Keratinocyte (primary cell): ENCODE results near the gene PI4KA. TPM values are rescaled to one million over a fixed set of nuclear protein-coding genes. Genes with fewer than 3 reads are reported as not detected.

Experiments used
- DNase-seq: peaks from one replicate; pipeline ENCODE4 v3.0.0-alpha.2; 2011; ENCODE audit warnings: low read depth, missing footprints, low spot score
- FAIRE-seq: peaks from 2 replicates; lab custom pipeline; 2011; peaks lifted over from hg19 to GRCh38; lab: Jason Lieb, UNC
- H2AFZ ChIP-seq: 2 replicates; pipeline ENCODE4 v1.6.0; 2012; ENCODE audit warnings: low read length, control low read depth, inconsistent platforms; ENCODE audit not compliant: control insufficient read depth
- H3K27ac ChIP-seq: 2 replicates; pipeline ENCODE4 v1.5.1; 2011; ENCODE audit warnings: low read length; ENCODE audit not compliant: control insufficient read depth, insufficient read depth
- H3K27me3 ChIP-seq: 3 replicates; pipeline ENCODE4 v1.6.0; 2011; ENCODE audit warnings: low read length; ENCODE audit not compliant: control insufficient read depth, insufficient read depth; ENCODE audit errors: extremely low read depth
- H3K36me3 ChIP-seq, 2 experiments: 2 replicates in 1 of 2; 3 replicates in 1 of 2; pipeline ENCODE4 v1.5.1; 2011; ENCODE audit warnings: low read length in 2 of 2, mild to moderate bottlenecking in 1 of 2; ENCODE audit not compliant: control insufficient read depth in 2 of 2, insufficient read depth in 2 of 2; ENCODE audit errors: extremely low read depth in 1 of 2
- H3K4me1 ChIP-seq: 3 replicates; pipeline ENCODE4 v1.5.1; 2011; ENCODE audit warnings: low read length; ENCODE audit not compliant: control insufficient read depth, insufficient read depth; ENCODE audit errors: extremely low read depth
- H3K4me2 ChIP-seq: 3 replicates; pipeline ENCODE4 v1.6.0; 2011; ENCODE audit warnings: low read depth, low read length; ENCODE audit not compliant: control insufficient read depth, insufficient read depth; ENCODE audit errors: extremely low read depth
- H3K4me3 ChIP-seq, 3 experiments: fragments of 200-600 bp in 1 of 3; sonication (generic) in 1 of 3; 2 replicates in 2 of 3; 3 replicates in 1 of 3; pipeline ENCODE4 v1.5.1; 2011 to 2016; ENCODE audit warnings: low read length in 3 of 3, mild to moderate bottlenecking in 3 of 3, control low read depth in 2 of 3, inconsistent platforms in 1 of 3, low read depth in 1 of 3, mixed read lengths in 1 of 3, mixed run types in 1 of 3, moderate library complexity in 1 of 3; ENCODE audit not compliant: control insufficient read depth in 2 of 3, insufficient read depth in 2 of 3; ENCODE audit errors: extremely low read depth in 1 of 3
- H3K79me2 ChIP-seq: 2 replicates; pipeline ENCODE4 v1.6.0; 2012; ENCODE audit warnings: low read length; ENCODE audit not compliant: control insufficient read depth, insufficient read depth
- H3K9ac ChIP-seq: 3 replicates; pipeline ENCODE4 v1.6.0; 2011; ENCODE audit warnings: low read length; ENCODE audit not compliant: control insufficient read depth, insufficient read depth; ENCODE audit errors: extremely low read depth
- H3K9me1 ChIP-seq: 3 replicates; pipeline ENCODE4 v1.6.0; 2011; ENCODE audit warnings: low read length; ENCODE audit not compliant: control insufficient read depth, insufficient read depth; ENCODE audit errors: extremely low read depth
- H3K9me3 ChIP-seq: 2 replicates; pipeline ENCODE4 v1.5.1; 2012; ENCODE audit warnings: low read depth, low read length; ENCODE audit not compliant: control insufficient read depth
- H4K20me1 ChIP-seq: 3 replicates; pipeline ENCODE4 v1.6.0; 2011; ENCODE audit warnings: low read length; ENCODE audit not compliant: control insufficient read depth, insufficient read depth; ENCODE audit errors: extremely low read depth
- CTCF ChIP-seq, 3 experiments: IDR thresholded peaks in 1 of 3; conservative IDR thresholded peaks in 1 of 3; optimal IDR thresholded peaks in 1 of 3; 2 replicates in 2 of 3; 3 replicates in 1 of 3; pipeline versions ENCODE3 to v1.5.1; 2011; ENCODE audit warnings: low read length in 3 of 3, mild to moderate bottlenecking in 3 of 3, moderate library complexity in 2 of 3, control low read depth in 1 of 3, inconsistent platforms in 1 of 3; ENCODE audit not compliant: insufficient read depth in 2 of 3; ENCODE audit errors: extremely low read depth in 1 of 3
- EZH2 ChIP-seq: IDR thresholded peaks from one replicate; pipeline ENCODE4 v1.6.1; 2012; ENCODE audit warnings: inconsistent platforms, mild to moderate bottlenecking, low read length, moderate library complexity
- dilution Hi-C: fragments of 300-500 bp; cut with MboI; formaldehyde crosslinking; loops from one replicate; pipeline ENCODE4 v1.7.0; 2020; ENCODE audit warnings: low sequenced_read_pairs; ENCODE audit not compliant: extremely low pct_ligation_motif_present
- polyA plus RNA-seq, 5 experiments: library from polyadenylated mRNA; depleted of rRNA in 3 of 5; stranded (reverse) in 3 of 5; stranded (forward) in 1 of 5; unstranded in 1 of 5; fragments of >200 nt; gene quantifications; 1 replicate in 1 of 5; 2 replicates in 3 of 5; 3 replicates in 1 of 5; pipeline versions ENCODE4 v1.2.1 to v1.2.3, GENCODE V29; 2011 to 2012; ENCODE audit warnings: missing spikeins in 2 of 5, low read depth in 1 of 5, low replicate concordance in 1 of 5

PI4KA gene
- polyA plus RNA-seq, 1 donor (not counting 4 experiments of a cell fraction or from before 2014, with no cell fraction given), result 13.6 TPM

GRCh38 chr22:20765938-20766337, 92.7 kb downstream of the PI4KA start:
- Histone ChIP-seq H3K4me2 (no peak overlapping the region), H3K27ac (no peak overlapping the region), H3K9me1 (no peaks in the 10 kb centered on the region), H3K4me3 (no peak overlapping the region), H3K9me3 (no peaks in the 10 kb centered on the region), H2AFZ (no peak overlapping the region), H3K9ac (no peak overlapping the region), H3K27me3 (no peaks in the 10 kb centered on the region), H3K36me3 (peaks cover 11 to 15% of the 10 kb centered on the region in 2 experiments), H3K79me2 (no peaks in the 10 kb centered on the region), H3K4me1 (no peaks in the 10 kb centered on the region), H4K20me1 (no peaks in the 10 kb centered on the region)
- no peak for FAIRE-seq
- no peak for TF ChIP-seq EZH2
- no peak for TF ChIP-seq CTCF (optimal IDR thresholded peaks at IDR 0.05 in 1 of 3, IDR thresholded peaks at IDR 0.05 in 1 of 3, conservative IDR thresholded peaks at IDR 0.05 in 1 of 3; ENCODE audit: extremely low read depth in 1 of 3, insufficient read depth in 2 of 3, low read length in 3 of 3)
- dilution Hi-C loops, result no loop called here
- DNase-seq, result no peak

DNA sequence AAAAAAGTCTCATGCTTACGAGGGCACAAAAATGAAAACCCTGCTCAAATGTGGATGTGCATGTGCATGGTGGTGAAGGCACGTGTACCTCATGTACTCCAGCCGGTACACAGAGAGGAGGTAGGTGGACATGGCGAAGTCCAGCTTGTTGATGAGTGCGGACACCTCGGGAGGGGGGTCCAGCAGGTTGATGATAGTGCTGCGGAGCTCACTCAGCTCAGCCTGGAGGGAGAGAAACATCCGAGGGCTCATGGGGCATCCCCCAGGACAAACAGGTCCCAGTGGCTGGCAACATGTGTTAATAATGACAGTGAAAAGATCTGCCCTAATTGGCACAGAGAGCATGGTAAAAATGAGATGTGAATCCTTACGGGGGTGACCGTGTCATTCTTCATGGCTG, 93.9 kb downstream of the PI4KA start:
- Histone ChIP-seq H3K27ac (no peak overlapping the region), H3K4me1 (no peaks in the 10 kb centered on the region), H2AFZ (no peak overlapping the region), H4K20me1 (no peaks in the 10 kb centered on the region), H3K9me3 (no peaks in the 10 kb centered on the region), H3K79me2 (no peaks in the 10 kb centered on the region), H3K9ac (no peak overlapping the region), H3K27me3 (no peaks in the 10 kb centered on the region), H3K4me3 (no peak overlapping the region), H3K9me1 (no peaks in the 10 kb centered on the region), H3K36me3 (peaks cover 14 to 15% of the 10 kb centered on the region in 2 experiments), H3K4me2 (no peak overlapping the region)
- dilution Hi-C loops, result no loop called here
- DNase-seq (no peak), FAIRE-seq (no peak)
- no peak for TF ChIP-seq CTCF (optimal IDR thresholded peaks at IDR 0.05 in 1 of 3, IDR thresholded peaks at IDR 0.05 in 1 of 3, conservative IDR thresholded peaks at IDR 0.05 in 1 of 3; ENCODE audit: extremely low read depth in 1 of 3, insufficient read depth in 2 of 3, low read length in 3 of 3)
- no peak for TF ChIP-seq EZH2
